T-helper 2 cell treated with Interferon-gamma antibody and Interleukin-4, amounts not matched to agents 100 ng/mL and 5 ng/mL, for 36 hours (primary cell): ENCODE data around the gene RXFP1. TPM values are rescaled to one million over a fixed set of nuclear protein-coding genes. Genes with fewer than 3 reads are reported as not detected.

ENCODE experiments used
- intact Hi-C: fragments of 100-400 bp; cut with micrococcal nuclease; formaldehyde crosslinking; loops from one replicate; pipeline ENCODE4 v1.15.1; 2023
- total RNA-seq: library from RNA; stranded (reverse); gene quantifications from 2 replicates; pipeline ENCODE4 v1.2.3, GENCODE V29; 2022

RXFP1 gene
- total RNA-seq, 1 donor from 2014 or later: not detected

DNA sequence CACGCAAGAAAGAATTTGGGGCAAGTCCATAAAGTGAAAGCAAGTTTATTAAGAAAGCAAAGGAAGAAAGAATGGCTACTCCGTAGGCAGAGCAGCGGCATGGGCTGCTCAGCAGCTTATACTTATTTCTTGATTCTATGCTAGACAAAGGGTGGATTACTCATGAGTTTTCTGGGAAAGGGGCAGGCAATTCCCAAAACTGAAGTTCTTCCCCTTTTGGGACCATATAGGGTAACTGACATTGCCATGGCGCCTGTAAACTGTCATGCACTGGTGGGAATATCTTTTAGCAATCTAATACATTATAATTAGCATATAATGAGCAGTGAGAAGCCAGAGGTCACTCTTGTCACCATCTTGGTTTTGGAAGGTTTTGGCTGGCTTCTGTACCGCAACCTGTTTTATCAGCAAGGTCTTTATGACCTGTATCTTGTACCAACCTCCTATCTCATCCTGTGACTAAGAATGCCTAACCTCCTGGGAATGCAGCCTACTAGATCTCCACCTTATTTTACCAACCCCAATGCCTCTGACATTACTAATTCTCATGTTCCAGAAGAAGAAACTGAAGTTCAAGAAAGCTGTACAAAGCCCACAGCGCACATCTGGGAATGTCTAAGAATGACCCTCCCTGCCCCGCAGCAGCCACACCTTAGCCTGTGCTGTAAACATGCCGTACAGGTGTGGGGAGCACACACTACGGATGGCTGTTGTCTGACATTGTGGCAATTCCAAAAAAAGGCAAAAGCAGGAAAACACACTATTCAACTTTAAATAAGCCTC is 18.6 kb downstream of the RXFP1 start:
- intact Hi-C loops: no loop called here

DNA sequence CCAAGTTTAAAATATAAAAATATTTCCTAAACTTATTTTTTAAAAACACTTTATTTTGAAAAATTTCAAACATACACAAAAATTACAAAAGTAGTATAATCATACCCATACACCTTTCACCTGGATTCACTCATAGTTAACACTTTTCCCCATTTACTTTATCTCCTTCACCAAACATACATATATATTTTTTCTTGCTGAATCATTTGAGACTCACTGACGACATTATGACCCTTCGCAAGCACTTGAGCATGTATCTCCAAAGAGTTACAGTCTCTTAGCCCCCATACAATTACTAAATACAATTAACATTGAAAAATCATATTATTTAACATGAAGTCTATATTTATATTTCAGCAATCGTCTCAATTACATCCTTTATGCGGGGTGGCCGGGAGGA is 19.8 kb downstream of the RXFP1 start:
- intact Hi-C loops: no loop called here

DNA sequence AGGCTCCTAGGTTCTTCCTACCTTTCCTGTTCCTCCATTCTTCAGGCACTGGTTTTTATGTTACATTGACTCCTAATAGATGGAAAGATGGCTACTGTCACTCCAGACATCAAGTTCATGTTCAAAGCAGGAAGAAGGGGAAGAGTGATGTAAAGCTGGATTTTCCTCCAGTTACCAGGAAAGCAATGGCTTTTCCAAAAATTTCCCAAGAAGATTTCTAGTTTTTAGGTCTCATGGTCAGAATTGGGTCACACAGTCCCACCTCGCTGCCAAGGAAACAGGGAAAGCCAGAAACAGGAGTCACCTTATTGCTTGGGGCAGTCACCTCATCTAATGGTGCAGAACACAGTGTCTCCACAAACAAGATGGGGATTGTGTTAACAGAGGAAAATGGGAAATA is 21.5 kb downstream of the RXFP1 start:
- intact Hi-C loops: no loop called here

DNA sequence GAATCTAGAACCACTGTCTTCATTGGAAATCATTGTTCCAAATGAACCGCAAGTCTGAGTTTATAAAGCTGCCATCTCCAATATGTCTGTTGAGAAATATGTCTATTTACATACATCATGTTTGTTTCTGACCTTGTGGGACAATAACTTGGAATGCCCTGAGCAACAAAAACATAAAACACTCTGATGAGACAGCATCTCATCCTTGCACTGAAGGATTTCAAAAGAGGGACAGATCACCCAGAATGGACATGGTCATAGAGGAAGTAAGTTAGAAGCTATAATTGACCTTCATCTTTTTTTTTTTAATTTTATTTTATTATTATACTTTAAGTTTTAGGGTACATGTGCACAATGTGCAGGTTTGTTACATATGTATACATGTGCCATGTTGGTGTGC is 22.5 kb downstream of the RXFP1 start:
- intact Hi-C loops: no loop called here

DNA sequence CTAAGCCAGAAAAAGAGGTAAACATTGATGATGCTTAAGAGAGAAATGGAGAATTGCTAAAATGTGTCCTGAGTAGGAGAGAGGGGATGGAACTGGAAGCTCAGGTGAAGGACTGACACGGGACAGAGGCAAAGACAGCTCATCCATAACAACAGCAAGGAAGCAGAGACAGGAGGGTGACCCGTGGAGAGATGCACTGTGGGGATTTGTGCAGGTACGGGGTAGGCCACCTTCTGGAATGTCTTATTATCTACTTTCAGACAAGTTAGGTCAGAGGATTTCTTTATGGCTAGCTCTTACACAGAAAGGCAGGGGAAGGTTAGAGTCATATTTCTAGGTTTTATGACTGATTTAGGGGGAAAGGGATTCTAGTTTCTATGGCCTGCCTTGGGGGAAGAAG is 31.7 kb downstream of the RXFP1 start:
- intact Hi-C loops: no loop called here

DNA sequence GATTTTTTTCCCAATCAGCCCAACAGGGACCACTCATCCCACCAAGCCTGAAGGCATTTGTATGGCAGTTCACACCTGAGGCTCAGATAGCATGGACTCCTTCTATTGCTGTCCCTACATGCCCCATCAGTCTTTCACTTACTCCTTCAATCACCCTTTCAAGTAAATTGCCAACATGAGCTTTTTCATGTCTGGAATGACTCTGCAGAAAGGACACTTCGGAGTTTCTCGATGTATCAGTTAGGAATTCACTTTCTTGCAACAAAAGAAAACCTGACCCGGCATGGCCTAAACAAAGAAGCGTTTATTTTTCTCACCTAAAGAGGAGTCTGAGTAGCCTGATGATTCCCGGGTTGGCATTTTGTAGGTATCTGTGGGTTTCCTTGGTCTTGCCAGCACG is 38.6 kb downstream of the RXFP1 start:
- intact Hi-C loops: no loop called here

DNA sequence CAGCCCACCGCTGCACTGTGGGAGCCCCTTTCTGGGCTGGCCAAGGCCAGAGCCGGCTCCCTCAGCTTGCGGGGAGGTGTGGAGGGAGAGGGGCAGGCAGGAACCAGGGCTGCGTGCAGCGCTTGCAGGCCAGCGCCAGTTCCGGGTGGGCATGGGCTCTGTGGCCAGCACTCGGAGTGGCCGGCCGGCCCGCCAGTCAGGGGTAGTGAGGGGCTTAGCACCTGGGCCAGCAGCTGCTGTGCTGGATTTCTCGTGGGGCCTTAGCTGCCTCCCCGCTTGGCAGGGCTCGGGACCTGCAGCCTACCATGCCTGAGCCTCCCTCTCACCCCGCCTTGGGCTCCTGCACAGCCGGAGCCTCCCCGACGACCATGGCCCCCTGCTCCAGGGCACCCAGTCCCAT is 45.2 kb downstream of the RXFP1 start:
- intact Hi-C loops: no loop called here

DNA sequence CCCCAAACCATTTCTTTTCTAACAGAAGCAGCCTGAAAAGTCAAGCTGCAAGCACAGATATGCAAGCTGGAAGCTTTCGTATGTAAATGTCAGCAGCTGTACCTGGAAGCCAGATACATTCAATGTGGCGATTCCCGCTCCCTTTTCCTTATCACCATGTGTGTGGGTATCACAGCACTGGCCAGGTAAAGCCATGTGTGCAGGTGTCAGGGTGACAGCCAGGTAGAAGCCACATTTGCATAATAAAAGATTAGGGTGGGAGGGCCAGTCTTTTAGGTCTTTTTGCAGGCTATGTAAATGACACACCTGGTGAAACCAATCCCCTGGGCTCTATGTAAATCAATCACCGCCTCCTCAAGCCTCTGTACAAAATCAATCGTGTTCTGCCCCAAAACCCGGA is 50.1 kb downstream of the RXFP1 start:
- intact Hi-C loops: no loop called here

DNA sequence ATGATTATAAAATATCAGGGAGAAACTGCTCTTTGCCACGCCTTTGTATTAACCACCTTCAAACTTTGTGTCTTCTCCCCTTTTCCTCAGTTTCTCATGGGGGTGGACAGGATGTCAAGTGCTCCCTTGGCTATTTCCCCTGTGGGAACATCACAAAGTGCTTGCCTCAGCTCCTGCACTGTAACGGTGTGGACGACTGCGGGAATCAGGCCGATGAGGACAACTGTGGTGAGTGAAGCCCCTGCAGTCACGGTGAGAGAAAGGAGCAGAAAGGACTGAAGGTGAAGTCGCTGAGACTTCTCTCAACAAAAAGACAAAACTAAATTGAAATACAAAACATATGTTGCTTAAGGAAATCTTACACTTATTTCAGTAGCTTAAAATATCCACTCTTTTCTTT is 50.9 kb downstream of the RXFP1 start:
- intact Hi-C loops: no loop called here

DNA sequence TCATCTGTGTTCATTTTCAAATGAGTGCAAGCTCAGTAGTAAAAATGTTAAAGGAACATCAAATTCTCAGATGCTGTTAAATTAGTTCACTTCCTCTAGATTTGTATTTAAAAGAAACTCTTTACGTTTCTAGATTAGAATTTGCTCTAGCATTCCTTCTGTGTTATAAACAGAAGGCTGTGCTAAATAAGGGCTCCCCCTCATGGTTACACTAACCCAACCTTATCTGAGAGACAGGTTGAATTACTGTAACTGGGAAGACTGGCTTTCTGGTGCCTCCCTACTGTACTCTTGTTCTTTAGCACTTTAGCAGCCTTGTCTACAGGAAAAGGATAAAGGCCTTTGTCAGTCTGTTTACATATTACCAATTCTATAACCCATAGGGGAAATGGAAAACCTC is 56.8 kb downstream of the RXFP1 start:
- intact Hi-C loops: loop anchor here (5.0 kb wide), 1 partner anchor 81 kb away; no protein-coding TSS in a partner anchor

DNA sequence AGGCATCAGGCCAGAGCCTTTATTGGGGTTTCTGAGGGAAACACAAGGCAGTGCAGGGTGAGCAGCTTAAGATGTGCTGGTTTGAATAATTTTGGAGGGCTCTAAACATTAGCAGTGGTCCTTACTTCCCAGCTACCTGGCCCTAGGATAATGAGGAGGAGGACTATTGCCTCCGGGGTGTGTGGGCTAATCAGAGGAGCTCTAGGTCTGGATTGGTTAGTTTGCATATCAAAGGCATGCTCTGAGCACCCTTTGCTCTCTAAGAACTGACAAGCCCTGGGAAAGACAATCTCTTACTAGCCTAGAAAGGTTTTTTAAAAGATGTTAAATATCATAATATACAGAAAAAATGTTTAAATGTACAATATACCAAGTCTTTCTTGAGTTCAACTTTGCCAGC is 58.4 kb downstream of the RXFP1 start:
- intact Hi-C loops: no loop called here

DNA sequence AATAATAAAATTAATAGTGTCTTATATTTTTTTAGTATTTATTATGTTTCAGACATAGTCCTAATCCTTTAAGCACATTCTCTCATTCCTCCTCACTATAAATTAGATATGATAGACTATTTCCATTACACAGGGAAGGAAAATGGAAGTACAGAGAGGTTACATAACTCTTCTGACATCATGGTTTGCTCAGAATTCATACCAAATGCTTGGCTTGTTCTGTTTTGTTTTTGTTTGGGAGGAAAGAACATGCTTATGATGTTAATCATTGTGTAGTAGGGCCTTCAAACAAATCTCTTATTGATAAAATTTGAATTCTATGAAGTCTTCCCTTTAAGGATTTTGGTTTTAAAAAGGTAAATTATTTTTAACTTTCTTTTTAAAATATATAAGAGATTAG is 59.5 kb downstream of the RXFP1 start:
- intact Hi-C loops: no loop called here

DNA sequence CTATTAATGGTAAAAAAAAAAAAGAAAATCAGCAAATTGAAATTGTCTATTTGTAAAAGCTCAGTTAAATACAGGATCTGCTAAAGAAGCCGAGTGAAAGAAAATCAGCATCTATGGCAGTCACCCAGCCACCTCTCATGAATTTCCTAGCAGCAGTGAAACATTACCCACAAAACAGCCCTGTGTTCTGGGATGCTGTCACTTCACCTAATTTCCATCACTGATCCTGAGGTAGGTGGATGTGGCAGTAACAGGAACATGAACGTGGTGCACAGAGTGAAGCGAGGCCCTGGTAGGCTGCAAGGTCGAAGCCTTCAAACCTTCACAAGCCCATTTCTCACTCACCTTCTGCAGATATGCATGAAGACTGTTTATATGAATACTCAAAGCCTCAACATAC is 65.2 kb downstream of the RXFP1 start:
- intact Hi-C loops: no loop called here

DNA sequence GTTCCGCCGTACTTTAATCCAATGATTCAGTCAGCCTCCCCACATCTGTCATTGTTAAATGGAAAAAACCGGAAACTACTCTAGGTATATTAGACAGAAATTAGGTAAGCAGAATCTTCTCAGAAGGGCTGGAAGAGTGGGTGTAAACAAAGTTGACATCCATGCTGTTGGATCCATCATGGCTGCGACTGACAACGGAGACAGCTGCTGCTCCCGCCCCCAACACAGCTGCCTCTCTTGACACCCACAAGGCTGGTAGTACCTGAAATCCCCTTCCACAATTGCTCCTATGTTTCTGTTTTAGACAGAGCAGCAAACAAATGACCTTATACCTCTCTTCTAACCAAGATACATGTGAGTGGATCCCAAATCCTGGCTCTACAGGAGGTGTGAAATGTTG is 66.6 kb downstream of the RXFP1 start:
- intact Hi-C loops: no loop called here

DNA sequence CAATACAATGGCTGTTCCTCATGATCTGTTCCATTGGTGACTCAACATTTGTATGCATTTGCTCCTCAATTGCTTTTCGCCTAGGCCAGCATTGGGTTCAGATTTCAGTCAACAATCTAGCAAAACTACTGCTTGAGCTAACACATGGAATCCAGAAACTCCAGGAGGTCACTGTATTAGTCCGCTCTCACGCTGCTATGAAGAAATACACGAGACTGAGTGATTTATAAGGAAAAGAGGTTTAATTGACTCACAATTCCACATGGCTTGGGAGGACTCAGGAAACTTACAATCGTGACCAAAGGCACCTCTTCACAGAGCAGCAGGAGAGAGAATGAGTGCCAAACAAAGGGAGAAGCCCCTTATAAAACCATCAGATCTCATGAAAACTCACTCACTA is 67.1 kb downstream of the RXFP1 start:
- intact Hi-C loops: no loop called here

DNA sequence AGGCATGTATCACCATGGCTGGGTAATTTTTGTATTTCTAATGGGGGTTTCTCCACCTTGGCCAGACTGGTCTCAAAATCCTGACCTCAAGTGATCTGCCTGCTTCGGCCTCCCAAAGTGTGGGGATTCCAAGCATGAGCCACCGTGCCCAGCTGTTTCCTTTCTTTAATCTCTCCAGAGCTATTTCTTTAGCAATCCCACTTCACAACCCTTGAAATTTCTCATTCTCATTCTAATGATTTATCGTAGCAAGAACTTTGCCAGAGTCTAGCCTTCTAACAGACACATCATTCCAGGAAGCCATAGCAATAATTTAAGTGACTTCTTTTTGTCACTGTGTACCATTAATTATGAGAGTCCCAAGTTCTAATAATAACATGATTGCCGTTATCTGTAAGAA is 68.6 kb downstream of the RXFP1 start:
- intact Hi-C loops: no loop called here

DNA sequence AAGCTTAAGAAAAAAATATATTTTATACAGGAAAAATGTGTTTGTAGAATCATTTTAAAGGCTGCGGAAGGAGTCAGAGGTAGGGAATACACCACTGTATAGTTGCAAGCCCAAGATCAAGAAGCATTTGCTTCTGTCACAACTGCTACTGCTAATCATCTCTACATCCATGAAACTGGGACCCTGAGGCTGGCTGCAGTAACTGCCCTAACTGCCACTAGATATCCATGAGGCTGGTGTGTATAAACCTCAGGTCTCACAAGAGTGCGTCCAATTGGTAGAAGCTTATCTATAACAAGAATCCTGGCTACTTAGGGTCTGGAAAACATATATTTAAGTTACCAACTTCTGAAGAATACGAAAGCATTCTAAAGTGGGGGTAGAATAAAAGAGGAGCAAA is 69.1 kb downstream of the RXFP1 start:
- intact Hi-C loops: no loop called here

DNA sequence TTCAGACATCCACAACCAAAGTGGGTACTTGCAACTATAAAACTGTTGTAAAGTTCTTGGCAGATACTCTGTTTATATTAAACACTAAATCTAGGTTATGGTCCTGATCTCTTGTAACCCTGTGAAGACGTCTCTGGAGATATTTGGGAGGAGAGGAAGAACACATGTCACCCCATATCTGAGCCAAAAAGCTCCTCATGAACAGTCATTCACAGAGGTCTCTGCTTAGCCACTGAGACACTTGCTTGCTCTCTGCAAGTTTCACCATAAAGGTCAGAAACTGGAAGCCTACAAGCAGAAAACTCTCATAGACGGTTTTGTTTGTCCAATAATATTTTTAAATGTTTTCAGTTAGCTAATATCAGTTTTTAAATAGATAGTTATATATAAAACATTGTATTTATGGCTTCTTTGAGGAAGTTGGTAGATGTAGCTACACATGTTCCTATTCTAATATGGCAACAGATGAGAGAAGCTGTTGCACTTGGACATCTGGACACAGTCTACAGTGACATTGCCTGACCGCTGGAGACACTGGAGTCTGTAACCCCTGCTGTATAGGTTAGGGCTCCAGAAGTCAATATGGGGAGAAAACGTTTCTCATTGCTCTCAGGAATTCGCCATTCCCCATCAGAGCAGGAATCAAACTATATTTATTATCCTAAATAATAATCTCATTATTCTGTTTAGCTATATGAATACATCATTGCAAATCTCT is 76.4 kb downstream of the RXFP1 start:
- intact Hi-C loops: no loop called here

DNA sequence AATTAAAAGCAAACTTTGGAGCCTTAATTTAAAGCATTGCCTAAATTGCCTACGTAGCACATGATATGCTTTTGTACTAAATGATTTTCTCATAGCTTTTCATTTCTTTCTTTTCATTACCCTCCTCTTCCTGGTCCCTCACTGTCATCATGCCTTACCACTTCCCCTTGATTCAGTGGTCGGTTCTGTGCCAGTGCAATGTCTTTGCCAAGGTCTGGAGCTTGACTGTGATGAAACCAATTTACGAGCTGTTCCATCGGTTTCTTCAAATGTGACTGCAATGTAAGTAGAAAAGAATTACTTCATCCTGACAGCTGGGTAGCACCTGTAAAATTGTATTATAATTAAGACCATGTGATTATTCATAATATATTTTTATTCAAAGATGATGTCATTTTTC is 77.5 kb downstream of the RXFP1 start:
- intact Hi-C loops: no loop called here

DNA sequence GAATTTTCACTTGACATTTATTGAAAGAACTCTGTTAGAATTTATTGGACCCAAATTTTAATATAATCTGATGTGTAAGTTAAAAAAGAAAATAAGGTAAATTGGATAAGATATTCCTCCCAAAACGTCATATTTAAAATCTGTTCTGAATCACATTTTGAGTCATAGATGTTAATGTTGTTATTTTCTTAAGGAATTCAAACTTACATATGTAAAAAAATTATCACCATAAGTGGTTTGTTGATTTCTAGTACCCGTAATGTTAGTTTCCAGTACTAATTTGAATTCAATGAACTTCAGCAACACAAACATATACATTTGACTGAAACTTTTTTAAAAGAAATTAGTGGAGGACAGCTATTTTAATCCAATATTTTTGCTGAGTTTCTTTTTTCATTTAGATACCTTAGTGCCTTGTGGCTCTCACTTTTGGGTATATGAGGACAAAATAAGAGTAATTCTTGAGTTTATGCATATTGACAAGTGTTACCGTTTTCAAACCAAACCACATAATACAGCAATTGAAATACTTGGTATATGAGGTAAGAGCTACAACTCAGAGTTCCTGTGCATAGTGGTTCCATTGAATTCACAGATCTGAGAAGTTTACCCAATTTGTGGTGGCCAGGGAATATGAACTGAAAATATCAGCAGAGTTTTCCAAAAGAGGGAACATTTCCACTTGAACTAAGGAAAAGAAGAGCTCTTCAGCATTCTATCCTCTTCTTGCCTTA is 78.2 kb downstream of the RXFP1 start:
- intact Hi-C loops: no loop called here

DNA sequence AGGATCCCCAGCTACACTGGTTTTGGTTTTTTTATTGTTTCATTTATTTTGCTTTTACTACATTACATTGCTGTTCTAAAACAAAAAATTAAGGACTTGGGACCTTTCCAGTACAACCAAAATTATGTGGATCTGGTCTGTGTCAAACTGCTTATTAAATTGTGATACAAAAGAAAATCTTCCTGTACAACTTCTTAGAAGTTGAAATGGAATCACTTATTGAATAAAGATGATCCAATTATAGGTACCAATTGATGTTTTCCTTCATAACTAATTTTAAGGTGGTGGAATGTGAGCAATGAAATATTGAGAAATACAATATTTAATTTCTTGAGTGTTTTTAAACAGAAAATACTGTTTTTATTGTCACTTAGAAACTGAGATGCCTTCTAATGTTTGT is 82.7 kb downstream of the RXFP1 start:
- intact Hi-C loops: no loop called here

DNA sequence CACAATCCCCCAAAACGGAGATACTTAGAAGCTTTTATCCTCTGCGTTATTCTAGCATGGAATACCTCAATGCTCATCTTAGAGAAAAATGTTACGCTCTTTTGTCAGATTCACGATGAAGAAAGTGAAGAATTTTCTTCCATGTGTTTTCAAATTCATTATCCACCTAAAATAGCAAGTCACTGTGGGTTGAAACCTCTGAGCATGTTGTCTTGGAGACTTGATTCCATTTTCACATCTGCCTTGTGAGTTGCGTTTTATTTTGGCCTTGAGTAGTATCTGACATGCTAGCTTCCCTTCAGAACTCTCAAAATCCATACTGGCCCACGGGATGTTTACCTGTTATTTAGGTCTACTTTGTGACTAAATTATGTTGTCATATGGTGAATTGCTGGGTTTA is 83.7 kb downstream of the RXFP1 start:
- intact Hi-C loops: no loop called here
